ENCODE results near the gene SNAPC1.

The SNAPC1 gene

DNA sequence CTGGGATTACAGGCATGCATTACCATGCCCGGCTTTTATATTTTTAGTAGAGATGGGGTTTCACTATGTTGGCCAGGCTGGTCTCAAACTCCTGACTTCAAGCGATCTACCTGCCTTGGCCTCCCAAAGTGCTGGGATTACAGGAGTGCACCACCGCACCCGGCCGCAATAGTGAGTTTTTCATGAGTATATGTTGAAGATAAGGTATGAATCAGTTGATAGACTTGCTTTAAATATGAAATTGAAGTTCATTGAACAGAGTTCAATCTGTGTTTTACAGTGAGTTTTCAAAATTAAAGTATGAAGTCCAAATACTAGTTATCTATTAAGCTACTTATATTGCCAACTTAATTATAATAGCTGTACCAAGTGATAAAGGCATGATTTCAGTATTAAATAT is 35.1 kb downstream of the SNAPC1 start:
- H3K27ac ChIP-seq = no peak overlapping the region
- no peak overlapping the region for H3K4me3 ChIP-seq

DNA sequence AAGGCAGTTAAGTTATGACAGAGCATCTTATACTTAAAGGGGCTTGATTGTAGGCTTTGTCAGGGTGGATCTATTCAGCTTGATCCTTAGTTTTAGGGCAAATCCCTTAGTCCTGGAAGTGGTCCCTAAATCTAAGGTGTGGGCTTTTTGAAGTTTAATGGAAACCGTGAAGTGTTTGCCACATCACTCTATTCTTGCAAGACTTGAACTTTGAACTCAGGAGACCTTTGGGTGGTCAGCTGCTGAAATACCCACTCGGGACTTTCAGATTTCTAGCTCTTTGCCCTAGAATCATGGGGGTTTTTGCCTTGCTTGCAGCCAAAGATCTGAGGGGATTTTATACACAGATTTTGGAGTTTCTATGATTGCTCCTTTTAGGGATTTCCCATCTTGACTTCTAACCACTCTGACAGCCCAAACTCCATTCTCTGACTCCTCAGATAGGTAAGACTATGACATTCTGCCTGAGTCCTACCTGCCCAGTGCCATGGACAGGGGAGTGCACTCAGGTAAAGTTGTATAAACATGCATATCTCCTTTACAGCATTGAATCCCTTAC is 39.9 kb downstream of the SNAPC1 start:
- H3K4me3 ChIP-seq = no peak overlapping the region
- no peak overlapping the region for H3K27ac ChIP-seq

DNA sequence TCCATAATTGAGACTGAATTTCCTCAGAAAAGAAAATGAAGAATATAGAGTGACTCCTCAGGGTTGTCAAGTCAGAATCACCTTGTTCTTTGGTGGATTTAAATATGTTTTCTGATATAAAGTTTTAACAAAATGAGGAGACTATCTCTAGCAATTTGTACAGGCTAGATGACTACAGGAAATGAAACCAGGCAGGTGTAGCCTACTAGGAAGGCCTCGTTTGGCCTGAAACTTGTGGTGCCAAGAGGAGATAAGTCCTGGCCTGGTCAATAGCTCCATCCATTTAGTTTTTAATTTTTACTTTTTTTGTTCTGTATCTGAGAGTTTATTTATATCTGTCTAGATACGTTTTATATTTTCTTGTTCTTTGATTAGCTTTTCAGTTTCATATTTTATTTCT is 41.5 kb downstream of the SNAPC1 start:
- H3K27ac ChIP-seq = no peak overlapping the region
- H3K4me3 ChIP-seq = no peak overlapping the region

DNA sequence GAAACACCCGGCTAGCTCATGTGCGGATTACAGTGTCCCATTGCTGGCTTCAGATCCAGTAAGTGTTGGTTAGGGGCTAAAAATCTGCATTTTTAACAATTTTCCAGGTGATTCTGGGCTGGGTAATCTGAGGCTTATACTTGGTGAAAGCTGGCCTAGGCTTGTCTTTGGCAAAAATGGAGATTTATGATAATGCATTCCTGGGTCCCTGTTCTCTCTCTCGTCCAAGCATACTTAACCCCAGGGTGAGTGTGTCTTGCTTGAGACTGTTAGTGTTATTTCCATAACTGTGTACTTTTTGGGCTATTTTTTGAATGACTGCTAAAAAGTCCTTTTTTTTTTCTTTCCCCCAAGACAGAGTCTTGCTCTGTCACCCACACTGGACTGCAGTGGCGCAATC is 43.2 kb downstream of the SNAPC1 start:
- Histone ChIP-seq H3K4me3 (no peak overlapping the region), H3K27ac (no peak overlapping the region)

DNA sequence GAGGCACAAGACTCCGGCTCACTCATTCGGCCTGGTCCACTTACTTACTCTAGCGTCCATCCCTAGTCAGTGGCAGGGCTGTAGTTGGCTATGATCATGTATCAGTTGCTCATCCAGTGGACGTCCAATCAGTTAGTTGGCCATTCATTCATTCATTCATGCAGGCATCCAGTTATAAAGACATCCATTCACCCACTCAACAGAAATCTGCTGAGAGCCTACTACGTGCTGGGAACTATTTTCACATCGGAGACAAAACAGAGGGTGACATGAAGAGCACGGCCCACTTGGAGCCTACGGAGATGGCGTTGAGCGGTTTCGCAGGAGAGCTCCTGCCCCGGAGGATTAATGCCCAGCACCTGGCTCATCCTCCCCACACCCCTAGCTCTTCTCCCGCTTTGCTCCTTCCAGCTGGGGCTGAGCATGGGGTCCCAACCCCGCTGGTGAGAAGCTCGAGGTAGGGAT is 49.7 kb downstream of the SNAPC1 start:
- H3K4me3 ChIP-seq = no peak overlapping the region
- no peak overlapping the region for H3K27ac ChIP-seq

DNA sequence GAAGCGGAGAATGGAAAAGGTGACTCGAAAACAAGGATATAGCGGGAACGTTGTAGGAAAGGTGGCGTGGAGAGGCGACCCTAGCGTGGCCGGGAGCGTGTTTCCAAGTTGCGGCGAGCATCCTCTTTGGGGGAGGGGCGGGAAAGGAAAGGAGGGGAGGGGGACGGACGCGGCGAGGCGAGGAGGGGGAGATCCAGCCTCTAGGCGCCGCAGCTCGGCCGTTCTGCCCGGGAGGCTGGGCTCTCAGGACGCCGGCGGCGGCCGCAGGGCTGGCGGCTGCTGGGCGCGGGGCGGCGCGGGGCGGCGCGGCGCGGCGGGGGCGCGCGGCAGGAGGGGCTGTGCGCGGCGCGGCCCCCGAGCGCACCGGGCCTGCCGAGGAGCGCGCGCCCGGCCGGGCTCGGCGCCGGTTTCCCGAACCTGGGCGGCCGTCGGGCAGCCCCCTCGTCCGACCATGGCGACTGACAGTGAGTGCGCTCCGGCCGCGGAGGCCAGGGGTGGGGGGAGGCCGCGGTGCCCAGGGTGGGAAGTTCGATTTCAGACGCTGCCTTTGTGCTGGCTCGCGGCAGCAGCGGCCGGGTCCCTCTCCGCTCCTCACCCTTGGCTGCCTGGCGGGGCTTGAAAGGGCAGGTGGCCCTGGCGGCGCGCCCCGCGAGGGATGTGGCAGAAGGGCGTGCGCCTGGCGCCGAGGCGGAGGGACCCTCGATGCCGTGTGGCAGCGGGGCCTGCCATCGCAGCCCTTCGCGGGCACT is 50.3 kb downstream of the SNAPC1 start, which contains the start of gene SYT16:
SYT16 (plus strand) TSS at position 357 of the 749 bp plus-strand sequence.
- Histone ChIP-seq H3K27ac (no peak within 1 kb of the TSS), H3K4me3 (peak within 1 kb of the TSS; percentile 16 to 44 (median 30))

DNA sequence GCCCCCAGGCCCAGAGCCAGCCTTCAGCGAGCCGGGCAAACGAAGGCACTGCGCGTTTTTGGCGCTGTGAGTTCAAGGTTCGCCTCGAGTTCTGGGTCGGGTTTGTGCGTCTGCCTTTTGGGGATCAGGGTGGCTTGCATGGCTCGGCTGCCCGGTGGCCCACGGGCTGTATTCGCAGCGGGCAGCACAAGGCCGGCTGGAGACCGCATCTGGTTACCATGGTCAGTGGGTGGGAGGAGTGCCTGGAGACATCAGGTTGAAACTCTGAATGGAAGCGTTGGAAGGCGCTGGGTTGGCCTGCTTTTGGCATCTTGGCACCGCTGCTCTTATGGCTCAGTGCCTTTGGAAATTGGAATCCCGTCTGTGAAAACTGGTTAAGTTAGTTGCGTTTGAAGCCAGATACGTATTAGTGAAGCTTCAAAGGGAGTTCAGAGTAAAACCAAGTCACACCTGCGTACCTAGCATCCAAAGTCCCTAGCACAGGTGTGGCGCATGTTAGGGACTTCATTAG is 50.9 kb downstream of the SNAPC1 start:
- H3K4me3 ChIP-seq = peak overlapping the region; percentile 16 to 44 (median 30)
- H3K27ac ChIP-seq = no peak overlapping the region

DNA sequence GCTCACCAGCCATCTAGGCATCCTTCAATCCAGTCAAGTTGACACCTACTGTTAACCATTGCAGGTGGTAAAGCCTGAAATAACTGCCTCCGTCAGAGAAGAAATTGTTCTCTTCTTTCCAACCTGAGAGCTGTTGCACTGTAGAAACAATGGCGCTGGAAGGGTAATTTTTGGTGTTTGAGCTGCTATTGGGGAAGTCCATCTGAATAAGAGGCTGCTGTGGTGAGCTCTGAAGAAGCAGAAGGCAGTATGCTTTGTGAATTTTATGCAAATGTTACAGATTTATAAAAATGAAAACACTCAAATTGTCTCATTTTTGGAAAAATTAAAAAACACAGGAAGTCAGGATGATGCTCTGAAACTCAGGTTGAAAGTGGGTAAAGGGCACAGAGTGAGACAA is 60.2 kb downstream of the SNAPC1 start:
- no peak overlapping the region for H3K27ac ChIP-seq
- H3K4me3 ChIP-seq = no peak overlapping the region

DNA sequence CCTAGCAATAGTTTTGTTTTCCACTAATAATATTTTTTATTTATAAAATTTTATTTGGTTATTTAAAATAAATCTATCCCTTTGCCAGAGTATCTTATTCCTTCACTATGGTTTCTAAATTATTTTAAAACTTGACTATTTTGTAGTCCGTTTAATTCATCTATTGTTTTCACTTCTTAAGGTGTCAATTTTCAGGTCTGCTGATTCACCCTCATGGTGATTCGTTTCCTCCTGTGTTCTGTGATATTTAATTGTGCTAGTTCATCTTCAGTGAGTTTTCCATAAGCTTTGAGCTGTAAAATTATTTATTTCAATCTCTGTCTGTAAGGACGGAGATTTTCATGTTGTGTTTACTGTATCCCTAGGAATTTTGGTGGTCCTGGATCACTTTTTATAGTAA is 70.6 kb downstream of the SNAPC1 start:
- Histone ChIP-seq H3K4me3 (no peak overlapping the region), H3K27ac (no peak overlapping the region)

DNA sequence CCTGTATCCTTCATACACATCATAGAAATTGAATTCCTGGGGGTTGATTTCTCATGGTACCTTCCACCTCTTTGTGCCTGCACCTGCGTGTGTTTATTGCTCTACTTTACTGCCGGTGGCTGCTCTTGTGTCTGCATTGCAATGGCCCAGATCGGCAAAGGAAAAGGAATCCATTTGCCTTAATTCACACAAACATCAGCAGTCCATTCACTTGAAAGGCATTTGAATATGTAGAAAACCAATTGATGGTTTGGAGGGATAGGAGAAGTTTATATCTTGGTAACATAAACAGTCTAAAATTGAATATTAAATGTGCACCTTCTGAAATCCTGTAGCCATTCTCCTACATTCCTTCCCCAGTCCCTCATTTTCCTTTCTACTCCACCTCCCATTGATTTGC is 74.0 kb downstream of the SNAPC1 start:
- Histone ChIP-seq H3K4me3 (no peak overlapping the region), H3K27ac (no peak overlapping the region)

DNA sequence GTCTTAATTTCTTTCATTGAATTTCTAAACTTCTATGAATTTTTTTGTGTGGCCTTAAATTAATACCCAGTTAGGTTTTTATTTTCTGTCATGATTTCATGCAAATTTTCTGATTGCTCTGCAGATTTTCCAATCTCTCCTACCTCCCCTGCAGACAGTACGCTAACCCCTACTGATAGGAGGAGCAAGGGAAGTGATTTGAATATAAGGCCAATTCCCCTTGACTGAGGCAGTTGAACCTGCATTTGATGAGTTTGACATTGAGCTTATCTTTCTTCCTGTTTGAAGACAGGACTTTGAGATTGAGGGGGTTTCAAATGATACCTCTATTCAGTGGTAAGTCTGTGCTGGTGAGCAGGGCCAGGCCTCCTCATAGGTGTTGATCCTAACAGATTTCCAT is 74.6 kb downstream of the SNAPC1 start:
- Histone ChIP-seq H3K27ac (no peak overlapping the region), H3K4me3 (no peak overlapping the region)

DNA sequence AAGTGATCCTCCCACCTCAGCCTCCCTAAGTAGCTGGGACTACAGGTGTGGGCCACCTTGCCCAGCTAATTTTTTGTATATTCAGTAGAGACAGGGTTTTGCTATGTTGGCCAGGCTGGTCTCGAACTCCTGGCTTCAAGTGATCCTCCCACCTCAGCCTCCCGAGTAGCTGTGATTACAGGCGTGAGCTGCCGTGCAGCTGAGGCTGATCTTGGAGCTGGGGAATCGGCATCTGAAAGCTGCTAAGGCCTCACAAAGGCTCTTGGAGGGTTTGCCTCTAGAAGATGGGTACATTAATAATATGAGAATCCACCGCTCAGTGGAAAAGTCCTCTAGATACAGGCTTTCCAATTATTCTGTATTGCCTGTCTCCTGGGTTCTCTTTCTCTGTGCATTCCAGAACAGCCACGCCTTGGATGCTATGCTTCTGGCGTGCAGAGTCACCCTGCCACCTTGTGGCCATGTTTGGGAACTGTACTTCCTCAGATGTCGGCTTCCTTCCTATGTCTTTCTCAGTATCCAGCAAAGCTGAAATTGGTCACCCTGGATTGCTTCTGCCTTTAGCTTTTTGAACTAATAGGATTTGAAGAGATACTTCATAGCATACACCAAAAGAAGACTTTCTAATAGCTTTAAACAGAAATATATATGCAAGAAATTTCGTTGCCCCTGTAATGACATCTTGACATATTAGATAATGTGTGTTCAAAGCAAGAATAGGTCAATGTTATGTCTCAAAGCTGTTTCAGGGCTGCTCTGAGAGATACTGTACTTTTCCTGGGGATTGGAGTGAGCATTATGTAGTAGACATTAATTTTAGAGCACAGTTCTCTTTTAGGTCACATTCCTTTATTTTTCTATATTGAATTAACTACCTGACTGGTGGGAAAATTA is 75.4 kb downstream of the SNAPC1 start:
- H3K4me3 ChIP-seq = no peak overlapping the region
- no peak overlapping the region for H3K27ac ChIP-seq

DNA sequence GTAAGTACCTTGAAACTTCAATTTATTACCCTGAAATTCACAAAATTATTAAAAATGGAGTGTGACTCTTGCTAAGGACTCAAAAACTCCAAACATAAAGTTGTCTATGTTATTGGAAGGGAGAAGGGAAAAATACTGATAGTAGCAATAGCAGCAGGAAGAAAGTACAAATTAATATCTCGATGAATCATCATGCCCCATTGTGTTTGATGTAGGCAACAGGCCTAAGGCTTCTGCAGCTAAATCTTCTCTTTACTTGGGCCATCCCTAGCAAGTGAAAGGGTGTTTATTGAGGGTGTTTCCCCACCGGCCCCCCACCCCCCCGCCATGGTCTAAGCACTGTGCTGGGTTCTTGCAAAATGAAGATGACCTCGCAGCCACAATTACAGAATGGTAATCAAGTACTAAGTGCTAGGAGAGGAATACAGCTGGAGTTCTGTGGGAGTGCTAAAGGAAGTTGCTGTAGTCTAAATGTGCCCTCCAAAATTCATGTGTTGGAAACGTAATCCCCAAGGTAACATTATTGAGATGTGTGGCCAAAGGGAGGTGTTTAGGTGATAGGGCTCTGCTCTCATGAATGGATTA is 76.5 kb downstream of the SNAPC1 start:
- Histone ChIP-seq H3K27ac (no peak overlapping the region), H3K4me3 (no peak overlapping the region)

DNA sequence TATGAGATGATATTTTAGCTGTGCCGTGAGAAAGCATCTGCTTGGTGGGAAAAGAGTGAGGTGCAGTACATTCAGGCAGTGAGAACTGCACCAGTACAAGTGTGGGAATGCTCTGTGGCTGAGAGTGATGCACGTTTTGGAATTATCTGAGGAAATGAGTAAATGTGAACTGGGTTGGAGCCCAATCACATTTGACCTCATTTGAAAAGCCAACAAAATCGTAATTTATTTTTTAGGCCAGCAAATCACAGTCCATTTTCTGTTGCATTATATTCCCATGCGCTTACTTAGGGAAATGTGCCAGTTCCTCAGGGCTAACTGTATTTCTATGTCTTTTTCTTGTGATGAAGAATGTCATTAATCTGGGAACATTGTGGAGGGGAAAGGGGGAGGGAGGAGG is 77.3 kb downstream of the SNAPC1 start:
- Histone ChIP-seq H3K4me3 (no peak overlapping the region), H3K27ac (no peak overlapping the region)

DNA sequence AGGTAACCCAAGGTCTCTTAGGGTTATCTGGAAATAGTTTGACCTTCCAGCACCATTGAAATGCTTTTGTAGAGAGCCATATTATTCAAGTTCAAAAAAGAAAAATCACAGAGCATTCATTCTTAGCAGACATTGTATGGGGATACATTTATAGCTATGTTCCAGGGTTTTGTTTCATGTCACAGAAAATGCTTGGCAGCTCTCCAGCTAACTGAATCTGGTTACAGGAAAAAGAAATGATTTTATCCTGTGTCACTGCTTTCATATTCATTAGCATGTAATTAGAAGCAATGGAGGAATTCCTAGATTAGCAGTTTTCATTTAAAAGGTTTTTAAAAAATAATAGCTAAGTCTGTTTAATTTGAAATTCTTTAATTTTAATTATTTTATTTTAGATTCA is 78.9 kb downstream of the SNAPC1 start:
- Histone ChIP-seq H3K4me3 (no peak overlapping the region), H3K27ac (no peak overlapping the region)

Data from skin epidermis (tissue), 12 donors.